K562 (cell line): ENCODE measurements around the gene ANKRD13D. TPM values are rescaled to one million over a fixed set of nuclear protein-coding genes. Genes with fewer than 3 reads are reported as not detected.

Experiments used
- COPS2 ChIP-seq: fragments of 450-650 bp; conservative IDR thresholded peaks from 2 replicates; pipeline ENCODE4 v1.6.1; 2016; ENCODE audit warnings: mild to moderate bottlenecking, moderate library complexity
- CXXC5 ChIP-seq: fragments of 250-450 bp; sonication (Bioruptor Pico); IDR thresholded peaks from 2 replicates; pipeline ENCODE4 v1.8.0; 2022; ENCODE audit warnings: inconsistent platforms, mild to moderate bottlenecking, moderate library complexity
- KLF10 ChIP-seq: fragments of 250-450 bp; sonication (Bioruptor Pico); IDR thresholded peaks from 2 replicates; pipeline ENCODE4 v1.6.1; 2021; ENCODE audit warnings: matching md5 sums
- PYGO2 ChIP-seq: fragments of 450-650 bp; IDR thresholded peaks from 2 replicates; pipeline ENCODE4 v1.6.1; 2016; ENCODE audit warnings: mild to moderate bottlenecking, missing genetic modification characterization, moderate library complexity, missing compliant biosample characterization
- SMAD2 ChIP-seq: fragments of 150-350 bp; IDR thresholded peaks from 2 replicates; pipeline ENCODE4 v1.6.1; 2014; ENCODE audit warnings: low read depth, mild to moderate bottlenecking, low read length
- ZNF384 ChIP-seq: IDR thresholded peaks from 2 replicates; pipeline ENCODE4 v1.6.1; 2012; ENCODE audit warnings: low read depth, low read length, improper control_type of control experiment
- polyA plus RNA-seq, 8 experiments: library from polyadenylated mRNA; depleted of rRNA in 4 of 8; stranded (reverse) in 5 of 8; unstranded in 3 of 8; fragments of >200 nt; fragmentation: Nextera tagmentation in 2 of 8; fragmentation: Illumina TruSeq in 1 of 8; extraction: Ambion mirVana in 2 of 8; extraction: Trizol in 1 of 8; gene quantifications; 2 replicates each; pipeline versions ENCODE4 v1.2.1 to v1.2.3, GENCODE V29; 2011 to 2014; ENCODE audit warnings: inconsistent platforms in 1 of 8, missing spikeins in 1 of 8
- total RNA-seq, 7 experiments: library from RNA; depleted of rRNA in 6 of 7; stranded (reverse); fragments of >200 nt in 6 of 7; fragmentation: Illumina TruSeq in 2 of 7; extraction: Trizol in 2 of 7; gene quantifications; 2 replicates each; pipeline versions ENCODE4 v1.2.1 to v1.2.3, GENCODE V29; 2011 to 2021; ENCODE audit warnings: low replicate concordance in 1 of 7
- TF ChIP-seq, protein P1 (sequence below): fragments of 450-650 bp; IDR thresholded peaks from 2 replicates; pipeline ENCODE4 v1.6.1; 2017; ENCODE audit warnings: antibody characterized with exemption
- TF ChIP-seq, protein P2 (sequence below): fragments of 250-450 bp; sonication (Bioruptor Pico); IDR thresholded peaks from 2 replicates; pipeline ENCODE4 v1.4.0; 2020; ENCODE audit warnings: mild to moderate bottlenecking

The ANKRD13D gene
- total and polyA plus RNA-seq, 9 of the 15 experiments (the other 6 are each of a cell fraction or from before 2014, with no cell fraction given): 0.94 to 40.9 (median 22.4) TPM

DNA sequence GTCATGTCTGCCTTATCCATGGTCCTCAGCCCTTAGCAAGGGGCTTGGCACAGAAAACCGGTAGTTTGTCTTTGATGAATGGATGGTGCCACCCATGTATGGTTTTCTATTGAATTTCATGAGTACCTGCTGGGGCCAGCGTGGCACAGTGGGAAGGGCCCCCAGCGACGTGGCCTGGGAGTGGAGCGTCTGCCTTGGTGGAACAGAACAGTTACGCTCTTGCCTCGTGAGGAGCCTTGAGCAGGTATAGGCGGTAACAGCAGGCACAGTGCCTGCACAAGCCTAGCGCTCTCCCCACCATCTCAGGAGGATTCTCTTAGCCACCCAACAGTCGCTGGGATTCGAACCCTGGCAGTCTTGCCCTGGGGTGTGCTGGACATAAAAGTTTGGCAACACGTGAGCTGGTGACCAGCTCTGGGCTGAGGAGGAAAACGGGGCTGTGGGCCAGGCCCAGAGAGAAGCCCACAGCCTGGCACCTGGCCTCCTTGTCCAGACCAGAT is 11.2 kb downstream of the ANKRD13D start (continued):
- TF ChIP-seq, protein P1, sequence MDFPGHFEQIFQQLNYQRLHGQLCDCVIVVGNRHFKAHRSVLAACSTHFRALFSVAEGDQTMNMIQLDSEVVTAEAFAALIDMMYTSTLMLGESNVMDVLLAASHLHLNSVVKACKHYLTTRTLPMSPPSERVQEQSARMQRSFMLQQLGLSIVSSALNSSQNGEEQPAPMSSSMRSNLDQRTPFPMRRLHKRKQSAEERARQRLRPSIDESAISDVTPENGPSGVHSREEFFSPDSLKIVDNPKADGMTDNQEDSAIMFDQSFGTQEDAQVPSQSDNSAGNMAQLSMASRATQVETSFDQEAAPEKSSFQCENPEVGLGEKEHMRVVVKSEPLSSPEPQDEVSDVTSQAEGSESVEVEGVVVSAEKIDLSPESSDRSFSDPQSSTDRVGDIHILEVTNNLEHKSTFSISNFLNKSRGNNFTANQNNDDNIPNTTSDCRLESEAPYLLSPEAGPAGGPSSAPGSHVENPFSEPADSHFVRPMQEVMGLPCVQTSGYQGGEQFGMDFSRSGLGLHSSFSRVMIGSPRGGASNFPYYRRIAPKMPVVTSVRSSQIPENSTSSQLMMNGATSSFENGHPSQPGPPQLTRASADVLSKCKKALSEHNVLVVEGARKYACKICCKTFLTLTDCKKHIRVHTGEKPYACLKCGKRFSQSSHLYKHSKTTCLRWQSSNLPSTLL: no peak
- TF ChIP-seq KLF10 (CRISPR knock-in tag) (no peak), SMAD2 (no peak), COPS2 (no peak), ZNF384 (no peak), CXXC5 (CRISPR knock-in tag) (no peak), PYGO2 (tag) (no peak)
- TF ChIP-seq, protein P2, sequence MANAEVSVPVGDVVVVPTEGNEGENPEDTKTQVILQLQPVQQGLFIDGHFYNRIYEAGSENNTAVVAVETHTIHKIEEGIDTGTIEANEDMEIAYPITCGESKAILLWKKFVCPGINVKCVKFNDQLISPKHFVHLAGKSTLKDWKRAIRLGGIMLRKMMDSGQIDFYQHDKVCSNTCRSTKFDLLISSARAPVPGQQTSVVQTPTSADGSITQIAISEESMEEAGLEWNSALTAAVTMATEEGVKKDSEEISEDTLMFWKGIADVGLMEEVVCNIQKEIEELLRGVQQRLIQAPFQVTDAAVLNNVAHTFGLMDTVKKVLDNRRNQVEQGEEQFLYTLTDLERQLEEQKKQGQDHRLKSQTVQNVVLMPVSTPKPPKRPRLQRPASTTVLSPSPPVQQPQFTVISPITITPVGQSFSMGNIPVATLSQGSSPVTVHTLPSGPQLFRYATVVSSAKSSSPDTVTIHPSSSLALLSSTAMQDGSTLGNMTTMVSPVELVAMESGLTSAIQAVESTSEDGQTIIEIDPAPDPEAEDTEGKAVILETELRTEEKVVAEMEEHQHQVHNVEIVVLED (CRISPR knock-in tag): no peak
- TF ChIP-seq, all 486 proteins: peak for 0
